HG02759 (cell line): ENCODE results near the gene DTL.
"Not testable (repeated sequence)": the region's sequence is repeated elsewhere in the genome, so short reads cannot be mapped to it uniquely, and the experiment has no call there.

Source experiments
- ATAC-seq: cut with Tn5 transposase; IDR thresholded peaks from one replicate; pipeline ENCODE4 v1.9.1; 2021; ENCODE audit warnings: mild to moderate bottlenecking, moderate library complexity; ENCODE audit not compliant: unreplicated experiment

The DTL gene, protein sequence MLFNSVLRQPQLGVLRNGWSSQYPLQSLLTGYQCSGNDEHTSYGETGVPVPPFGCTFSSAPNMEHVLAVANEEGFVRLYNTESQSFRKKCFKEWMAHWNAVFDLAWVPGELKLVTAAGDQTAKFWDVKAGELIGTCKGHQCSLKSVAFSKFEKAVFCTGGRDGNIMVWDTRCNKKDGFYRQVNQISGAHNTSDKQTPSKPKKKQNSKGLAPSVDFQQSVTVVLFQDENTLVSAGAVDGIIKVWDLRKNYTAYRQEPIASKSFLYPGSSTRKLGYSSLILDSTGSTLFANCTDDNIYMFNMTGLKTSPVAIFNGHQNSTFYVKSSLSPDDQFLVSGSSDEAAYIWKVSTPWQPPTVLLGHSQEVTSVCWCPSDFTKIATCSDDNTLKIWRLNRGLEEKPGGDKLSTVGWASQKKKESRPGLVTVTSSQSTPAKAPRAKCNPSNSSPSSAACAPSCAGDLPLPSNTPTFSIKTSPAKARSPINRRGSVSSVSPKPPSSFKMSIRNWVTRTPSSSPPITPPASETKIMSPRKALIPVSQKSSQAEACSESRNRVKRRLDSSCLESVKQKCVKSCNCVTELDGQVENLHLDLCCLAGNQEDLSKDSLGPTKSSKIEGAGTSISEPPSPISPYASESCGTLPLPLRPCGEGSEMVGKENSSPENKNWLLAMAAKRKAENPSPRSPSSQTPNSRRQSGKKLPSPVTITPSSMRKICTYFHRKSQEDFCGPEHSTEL

DNA sequence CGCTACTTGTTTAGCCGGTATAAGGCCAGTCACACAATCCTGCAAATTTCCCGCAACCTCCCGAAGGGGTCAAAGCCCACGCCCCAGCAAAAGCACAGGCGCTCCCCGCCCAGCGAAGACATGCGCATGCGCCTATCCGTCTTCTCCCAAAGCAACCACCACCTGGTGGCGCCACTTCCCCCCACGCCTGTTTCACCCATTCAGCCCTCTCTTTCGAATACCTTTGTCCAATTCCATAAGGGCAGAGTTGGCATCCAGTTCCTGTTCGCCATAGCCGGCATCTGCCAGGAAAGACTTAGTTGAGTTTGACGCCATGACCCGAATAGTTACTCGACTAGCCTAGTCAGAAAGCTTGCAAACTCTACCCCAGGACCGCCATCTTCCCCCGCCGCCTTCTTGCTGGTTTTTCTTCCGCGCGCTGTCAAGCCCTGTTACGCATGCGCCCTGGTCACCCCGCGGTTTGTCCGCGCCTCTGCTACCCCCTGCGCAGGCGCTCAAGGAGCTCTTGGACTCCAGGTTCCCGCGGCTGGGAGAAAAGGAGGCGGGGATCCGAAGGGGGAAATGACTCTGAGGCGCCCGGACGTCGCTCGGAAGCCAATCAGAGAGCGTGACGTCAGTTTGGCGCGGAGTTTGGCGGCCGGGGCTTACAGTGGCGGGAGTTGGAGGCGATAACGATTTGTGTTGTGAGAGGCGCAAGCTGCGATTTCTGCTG is at the start of gene DTL, which contains the start of gene INTS7:
Gene DTL (plus strand): TSS at position 626 of the 712 bp plus-strand sequence. CDS start 143 bp downstream, outside the sequence.
Gene INTS7 (minus strand): TSS at position 435 of the 712 bp plus-strand sequence. CDS start 120 bp downstream, at position 315.
- ATAC-seq = peak; percentile 77

DNA sequence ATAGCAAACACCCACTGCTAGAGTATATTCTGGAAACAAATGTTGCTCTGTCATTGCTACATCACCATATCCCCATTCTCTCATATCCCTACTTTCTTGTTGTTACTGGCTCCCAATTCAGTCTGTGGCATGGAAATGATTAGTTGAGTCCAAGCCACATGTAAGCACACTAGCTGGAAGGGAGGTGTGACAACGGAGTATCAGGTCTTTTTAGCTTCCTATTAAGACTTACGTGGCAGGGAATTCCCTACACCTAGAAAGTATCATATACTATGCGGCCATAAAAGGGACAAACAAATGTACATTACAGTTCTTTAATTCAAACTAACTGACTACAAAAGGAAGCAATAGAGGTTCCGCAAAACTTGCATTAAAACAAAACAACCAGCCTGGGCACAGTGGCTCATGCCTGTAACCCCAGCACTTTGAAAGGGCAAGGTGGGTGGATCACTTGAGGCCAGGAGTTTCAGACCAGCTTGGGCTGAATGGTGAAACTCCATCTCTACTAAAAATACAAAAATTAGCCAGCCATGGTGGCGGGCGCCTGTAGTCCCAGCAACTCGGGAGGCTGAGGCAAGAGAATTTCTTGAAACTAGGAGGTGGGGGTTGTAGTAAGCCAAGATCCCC is 48.8 kb upstream of the DTL start:
- no peak for ATAC-seq

DNA sequence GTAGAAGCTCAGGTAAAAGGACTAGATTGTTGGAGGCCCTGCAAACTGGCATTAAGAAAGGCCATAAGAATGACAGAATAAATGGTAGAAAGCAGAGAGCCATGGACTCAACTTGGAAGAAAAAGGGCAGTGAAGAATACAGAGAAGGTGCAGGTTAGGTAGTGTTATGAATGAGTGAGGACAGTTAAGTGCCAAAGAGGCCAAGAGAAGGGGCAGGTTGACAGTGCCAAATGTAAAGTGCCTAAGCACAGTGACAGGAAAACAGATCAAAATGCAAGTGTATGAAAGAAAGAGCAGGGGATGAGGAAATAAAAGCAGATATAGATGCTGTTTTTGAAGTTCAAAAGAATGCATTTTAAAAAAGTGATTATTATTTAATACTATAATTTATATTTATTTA is 43.9 kb upstream of the DTL start:
- ATAC-seq = no peak

DNA sequence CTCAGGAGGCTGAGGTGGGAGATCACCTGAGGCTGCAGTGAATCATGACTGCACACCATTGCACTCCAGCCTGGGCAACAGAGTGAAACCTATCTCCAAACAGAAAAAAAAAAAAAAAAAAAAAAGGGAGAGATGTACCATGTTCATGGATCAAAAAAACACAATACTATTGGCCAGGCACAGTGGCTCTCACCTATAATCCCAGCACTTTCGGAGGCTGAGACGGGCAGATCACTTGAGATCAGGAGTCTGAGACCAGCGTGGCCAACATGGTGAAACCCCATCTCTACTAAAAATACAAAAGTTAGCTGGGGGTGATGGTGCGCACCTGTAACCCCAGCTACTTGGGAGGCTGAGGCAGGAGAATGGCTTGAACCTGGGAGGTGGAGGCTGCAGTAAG is 38.1 kb upstream of the DTL start:
- not testable (repeated sequence) for ATAC-seq

DNA sequence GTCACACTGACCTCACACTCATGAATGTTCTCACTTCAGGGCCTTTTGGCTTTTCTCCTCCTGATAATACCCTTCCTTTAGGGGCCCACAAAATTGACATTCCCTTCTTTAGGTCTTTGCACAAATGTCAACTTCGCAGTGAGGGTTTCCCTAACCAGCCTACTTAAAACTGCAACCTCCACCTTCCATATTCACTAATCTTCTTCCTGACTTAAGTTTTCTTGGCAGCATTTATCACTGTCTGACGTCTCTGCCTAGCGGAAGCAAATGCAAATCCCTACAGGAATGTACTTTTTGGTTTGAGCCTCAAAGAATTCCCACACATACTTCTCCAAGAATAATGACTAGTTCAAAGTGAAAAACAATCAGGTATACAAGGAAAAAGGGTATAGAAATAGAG is 33.0 kb upstream of the DTL start:
- no peak for ATAC-seq

DNA sequence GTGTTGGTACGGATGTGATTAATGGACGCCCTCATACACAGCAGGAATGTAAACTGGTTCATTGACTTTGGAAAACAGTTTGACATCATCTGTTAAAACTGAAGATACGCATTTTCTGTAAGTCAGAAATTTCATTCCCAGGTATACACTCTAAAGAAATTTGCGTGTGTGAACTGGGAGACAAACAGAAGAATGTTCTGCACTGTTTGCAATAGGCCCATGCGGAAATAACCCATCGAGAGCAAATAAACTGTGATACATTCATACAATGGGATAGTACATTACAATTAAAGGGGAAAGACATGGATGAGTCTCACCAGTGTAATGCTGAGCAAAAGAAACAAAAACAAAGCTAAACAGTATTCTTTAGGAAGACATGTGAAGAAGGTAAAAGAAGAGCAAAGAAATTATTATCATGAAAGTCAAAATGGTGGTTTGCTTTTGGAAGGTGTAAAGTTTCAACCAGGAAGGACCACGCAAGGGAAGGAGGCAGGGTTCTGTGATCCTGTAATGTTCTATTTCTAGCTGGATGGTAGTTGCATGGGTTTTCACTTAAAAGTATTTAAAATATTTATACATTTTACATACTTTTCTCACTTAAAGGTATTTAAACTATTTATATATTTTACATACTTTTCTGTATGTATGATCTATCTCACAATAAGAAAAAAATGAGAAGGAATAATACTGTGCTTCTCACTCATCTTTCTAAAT is 30.5 kb upstream of the DTL start:
- no peak for ATAC-seq

DNA sequence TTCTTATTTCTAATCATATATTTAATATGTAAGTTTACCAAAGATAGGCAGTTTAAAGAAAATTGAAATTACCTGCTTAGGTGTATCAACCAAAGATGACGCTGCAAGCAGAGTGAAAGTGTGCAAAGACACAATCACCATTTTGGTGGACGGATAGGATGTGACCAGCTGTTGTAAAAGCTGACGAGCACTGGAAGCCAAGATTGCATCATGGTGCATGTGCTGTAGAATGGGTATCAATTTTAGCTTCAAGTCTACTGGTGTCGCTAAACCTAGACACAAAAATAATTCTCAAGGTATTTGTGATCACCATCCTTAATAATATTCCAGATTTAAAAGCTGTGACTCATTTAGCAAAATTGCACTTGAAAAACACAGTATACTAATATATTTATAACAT is 28.4 kb upstream of the DTL start:
- ATAC-seq = no peak

DNA sequence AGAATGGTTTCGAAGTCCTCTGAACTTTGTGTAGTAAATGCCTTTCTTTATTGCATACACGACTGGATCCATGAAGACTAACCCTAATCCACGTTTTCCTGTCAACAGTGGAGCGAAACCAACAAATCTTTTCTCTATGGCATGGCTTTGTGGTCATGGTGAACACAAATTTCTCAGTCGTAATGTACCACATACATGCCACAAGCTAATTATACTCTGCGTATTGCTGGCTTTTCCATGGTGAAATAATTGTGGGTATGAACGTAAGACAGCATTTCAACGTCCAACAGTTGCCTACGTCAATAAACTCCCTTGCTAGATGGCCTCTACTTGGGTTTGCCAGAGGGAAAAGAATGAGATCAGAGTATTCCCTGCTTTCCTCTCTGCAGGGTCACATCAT is 27.7 kb upstream of the DTL start:
- no peak for ATAC-seq

DNA sequence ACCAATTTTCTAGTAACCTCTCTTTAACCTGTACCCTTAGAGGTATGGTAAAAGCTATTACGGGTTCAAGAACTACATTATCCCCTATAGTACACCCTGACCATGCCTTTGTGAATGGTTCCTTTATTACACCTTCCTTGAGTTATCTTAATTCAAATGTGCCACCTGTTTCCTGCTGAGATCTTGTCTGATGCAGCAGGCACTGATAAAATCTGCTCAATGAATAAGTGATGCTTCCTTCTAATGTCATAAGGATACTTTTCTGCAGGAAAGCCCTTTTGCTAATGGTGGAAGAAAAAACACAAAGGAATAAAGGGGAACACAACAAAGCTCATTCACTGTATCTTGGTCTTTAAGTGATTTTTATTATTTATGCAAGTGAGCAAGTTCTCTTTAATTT is 26.0 kb upstream of the DTL start:
- no peak for ATAC-seq

DNA sequence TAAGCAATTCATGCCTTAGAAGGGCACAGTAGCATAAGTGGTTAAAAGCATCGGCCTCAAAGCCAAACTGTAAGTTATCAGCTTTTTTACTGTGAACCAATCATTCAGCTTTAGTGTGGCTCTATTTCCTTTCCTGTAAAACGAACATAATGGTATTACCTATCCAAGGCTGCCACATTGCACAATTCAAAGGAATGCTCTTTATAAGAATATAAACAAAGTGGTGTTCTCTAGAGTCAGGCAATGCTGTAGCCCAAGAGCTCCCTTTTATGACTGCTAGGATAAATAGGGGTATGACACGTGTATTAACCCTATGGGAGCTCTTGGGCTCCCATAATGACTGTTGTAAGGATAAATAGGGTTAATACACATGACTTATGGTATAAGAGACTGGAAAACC is 25.5 kb upstream of the DTL start:
- ATAC-seq = no peak

DNA sequence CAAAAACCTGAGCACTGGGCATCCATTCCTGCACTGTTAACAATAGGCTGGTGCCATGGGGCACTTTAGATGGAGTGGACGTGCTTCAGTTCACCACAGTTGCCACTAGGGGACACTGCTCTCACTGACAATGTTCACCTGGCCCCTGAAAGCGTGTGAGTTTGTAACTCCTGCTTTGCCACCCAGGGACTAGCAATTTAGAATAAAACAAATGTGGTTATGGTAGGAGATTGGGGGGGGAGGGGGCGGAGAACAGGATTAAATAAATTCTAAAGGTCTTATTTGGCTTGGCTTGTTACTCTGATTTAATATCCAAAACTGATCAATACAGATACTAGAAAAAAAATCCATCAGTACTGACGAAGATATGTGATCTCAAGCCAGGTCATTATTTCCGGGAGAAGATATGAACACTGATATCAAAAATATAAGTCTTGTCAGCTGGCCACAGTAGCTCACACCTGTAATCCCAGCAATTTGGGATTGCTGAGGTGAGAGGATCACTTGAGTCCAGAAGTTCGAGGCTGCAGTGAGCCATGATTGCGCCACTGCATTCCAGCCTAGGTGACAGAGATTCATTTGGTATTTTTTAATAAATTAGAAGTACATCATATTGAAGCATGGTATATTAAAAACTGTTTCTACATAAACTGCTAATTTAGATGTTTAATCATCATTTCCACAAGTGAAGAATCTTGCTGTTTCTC is 23.4 kb upstream of the DTL start:
- ATAC-seq = peak; percentile 89

DNA sequence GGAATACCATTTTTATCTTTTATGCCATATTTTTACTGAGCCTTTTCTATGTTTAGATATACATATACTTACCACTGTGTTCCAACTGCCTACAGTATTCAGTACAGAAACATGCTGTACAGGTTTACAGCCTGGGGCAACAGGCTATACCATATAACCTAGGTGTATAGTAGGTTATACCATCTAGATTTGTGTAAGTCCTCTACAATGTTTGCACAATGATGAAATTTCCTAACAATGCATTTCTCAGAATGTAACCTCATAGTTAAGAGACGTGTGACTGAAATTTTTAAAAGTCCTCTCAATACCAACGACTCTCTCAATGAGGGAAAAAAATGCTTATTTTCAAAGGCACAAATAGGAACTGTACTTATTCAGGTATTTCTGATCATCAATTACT is 21.9 kb upstream of the DTL start:
- no peak for ATAC-seq

DNA sequence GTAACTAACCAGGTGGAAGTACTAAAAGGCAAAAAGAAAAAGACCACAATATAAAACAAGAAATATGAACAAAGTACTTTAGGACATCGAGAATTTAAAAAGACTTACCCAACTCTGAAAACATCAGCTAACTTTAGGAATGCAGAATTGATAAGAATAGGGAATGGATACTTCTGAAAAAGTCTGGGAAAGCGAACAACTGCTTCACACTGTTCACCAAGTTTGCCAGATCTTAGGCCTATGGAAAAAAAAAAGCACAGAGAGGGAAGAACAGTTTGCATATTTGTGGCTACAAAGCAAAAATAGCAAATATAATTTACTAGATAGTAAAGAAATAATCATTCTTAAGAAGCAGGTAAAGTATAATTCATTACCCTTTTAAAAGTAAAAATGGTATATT is 14.6 kb upstream of the DTL start:
- no peak for ATAC-seq

DNA sequence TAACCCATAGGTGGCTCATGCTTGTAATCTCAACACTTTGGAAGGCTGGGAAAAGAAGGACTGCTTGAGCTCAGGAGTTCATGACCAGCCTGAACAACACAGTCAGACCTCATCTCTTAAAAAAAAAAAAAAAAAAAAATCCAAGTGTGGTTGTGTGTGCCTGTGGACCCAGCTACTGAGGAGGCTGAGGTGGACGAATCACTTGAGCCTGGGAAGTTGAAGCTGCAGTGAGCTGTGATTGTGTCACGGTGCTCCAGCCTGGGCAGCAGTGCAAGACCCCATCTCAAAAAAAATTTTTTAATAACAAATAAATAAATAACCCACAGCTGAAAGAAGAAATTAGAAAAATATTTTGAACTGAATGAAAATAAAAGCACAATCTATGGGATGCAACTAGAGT is 14.0 kb upstream of the DTL start:
- ATAC-seq = no peak

DNA sequence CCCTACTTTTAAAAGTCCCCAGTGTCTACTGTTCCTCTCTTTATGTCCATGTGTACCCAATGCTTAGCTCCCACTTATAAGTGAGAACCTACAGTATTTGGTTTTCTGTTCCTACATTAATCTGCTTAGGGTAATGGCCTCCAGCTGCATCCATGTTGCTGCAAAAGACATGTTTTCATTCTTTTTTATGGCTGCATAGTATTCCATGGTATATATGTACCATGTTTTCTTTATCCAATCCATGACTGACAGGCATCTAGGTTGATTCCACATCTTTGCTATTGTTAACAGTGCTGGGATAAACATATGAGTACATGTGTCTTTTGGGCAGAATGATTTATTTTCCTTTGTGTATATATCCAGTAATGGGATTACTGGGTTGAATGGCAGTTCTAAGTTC is 12.6 kb upstream of the DTL start:
- not testable (repeated sequence) for ATAC-seq

DNA sequence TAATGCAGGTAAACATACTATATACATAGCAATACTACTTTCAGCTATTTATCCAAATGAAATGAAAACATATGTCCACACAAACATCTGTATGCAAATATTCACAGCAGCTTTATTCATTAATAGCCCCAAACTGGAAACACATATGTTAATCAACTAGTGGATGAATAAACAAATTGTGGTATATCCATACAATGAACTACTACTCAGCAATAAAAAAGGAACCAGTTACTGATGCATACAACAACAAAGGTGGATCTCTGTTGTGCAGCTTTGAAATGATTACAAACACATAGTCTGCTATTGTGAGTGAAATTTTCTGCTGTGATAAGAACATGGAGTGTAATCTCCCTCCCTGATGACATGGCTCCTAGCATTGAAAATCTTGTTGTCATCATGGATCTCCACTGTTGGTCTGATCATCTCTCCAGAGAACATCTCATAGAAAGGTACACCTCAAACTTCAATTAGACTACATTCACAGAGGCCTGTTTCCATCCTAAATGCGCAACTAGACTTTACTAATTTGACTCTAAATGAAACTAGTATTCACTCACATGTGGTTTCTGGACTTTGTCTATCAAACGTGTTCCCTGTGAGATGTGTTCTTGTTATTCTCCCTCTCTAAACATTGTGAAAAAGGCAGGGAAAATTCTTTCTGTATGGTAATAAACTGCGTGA is 10.9 kb upstream of the DTL start:
- ATAC-seq = no peak

DNA sequence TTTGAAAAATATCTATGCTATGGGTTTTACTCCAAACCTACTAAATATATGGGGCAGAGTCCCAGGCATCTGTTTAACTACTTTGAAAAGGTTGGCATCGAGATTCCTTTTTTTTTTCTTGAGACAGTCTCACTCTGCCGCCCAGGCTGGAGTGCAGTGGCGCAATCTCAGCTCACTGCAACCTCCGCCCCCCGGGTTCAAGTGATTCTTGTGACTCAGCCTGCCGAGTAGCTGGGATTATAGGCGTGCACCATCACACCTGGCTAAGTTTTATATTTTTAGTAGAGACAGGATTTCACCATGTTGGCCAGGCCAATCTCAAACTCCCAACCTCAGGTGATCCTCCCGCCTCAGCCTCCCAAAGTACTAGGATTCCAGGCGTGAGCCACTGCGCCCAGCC is 7.8 kb upstream of the DTL start:
- ATAC-seq = not testable (repeated sequence)

DNA sequence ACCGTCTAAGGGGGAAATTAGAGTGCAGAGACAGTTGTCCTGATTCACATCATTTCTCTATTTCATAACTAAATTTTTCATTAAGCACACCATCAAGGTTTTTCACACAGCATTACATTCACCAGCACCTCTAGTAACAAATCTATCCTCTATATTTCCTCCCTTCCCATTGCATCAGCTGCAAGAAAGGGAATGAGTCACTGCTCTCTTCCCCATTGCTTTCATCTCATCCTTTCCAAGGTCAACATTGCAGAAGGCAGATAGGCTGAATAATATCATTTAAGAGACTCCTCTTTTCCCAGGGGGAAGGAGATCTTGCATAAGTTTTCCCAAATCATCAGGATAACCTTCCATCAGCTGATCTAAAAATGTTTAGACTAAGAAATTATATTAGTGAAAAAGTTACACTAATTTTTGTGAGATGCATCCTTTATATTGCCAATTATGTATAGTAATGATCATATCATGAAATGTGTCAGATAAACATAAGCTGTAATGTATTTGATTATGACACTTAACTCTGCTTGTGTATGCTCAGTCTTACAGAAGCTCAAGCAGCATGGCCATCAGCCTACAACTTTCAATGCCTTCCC is 4.5 kb upstream of the DTL start:
- ATAC-seq = no peak
